Myocyte (in vitro differentiated cells): ENCODE data around the gene C6. TPM values are rescaled to one million over a fixed set of nuclear protein-coding genes. Genes with fewer than 3 reads are reported as not detected.
"Not testable (repeated sequence)": the region's sequence is repeated elsewhere in the genome, so short reads cannot be mapped to it uniquely, and the experiment has no call there.

Experiments
- DNase-seq: peaks from one replicate; pipeline ENCODE4 v3.0.0-alpha.2; 2012; ENCODE audit warnings: low read depth
- total RNA-seq: library from RNA; depleted of rRNA; stranded (reverse); fragments of >200 nt; gene quantifications from 2 replicates; pipeline ENCODE4 v1.2.3, GENCODE V29; 2014

Gene C6
- total RNA-seq, 1 donor from 2014 or later = not detected

DNA sequence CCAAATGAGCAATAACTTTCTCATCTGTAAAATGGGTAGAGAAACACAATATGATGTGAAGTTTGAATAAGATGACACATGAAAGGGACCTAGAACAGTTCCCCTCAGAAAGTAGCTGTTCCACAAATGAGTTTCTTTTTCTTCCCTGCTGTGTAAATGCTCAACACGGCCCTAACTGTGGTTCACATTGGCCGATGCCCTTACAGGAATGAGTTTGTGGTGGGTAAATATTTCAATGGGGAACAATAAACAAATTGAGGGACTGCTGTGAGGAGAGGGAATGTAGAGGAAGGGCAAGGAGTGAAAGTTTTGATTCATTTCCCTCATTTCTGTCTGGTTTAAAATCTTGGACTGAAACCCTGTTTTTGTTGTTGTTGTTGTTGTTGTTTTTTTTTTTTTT, 12.8 kb downstream of the C6 start:
- DNase-seq = no peak

DNA sequence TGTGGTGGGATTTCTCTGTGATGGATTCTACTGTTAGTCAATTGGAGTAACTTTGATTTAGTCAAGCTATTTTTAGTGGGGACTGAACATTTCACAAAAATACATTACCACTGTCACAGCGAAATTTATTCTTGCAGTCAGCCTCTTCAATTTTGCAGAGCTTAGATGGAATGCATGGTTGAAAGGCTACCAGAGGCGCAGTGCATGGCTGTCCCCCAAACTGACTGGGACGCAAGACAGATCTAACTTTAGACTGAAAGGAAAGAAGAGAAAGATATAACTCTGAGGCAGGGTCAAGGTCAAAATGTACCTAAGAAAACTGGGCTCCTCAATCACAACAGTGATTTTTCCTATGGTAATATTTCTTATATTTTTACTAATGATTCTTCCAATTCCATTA, 13.7 kb downstream of the C6 start:
- no peak for DNase-seq

DNA sequence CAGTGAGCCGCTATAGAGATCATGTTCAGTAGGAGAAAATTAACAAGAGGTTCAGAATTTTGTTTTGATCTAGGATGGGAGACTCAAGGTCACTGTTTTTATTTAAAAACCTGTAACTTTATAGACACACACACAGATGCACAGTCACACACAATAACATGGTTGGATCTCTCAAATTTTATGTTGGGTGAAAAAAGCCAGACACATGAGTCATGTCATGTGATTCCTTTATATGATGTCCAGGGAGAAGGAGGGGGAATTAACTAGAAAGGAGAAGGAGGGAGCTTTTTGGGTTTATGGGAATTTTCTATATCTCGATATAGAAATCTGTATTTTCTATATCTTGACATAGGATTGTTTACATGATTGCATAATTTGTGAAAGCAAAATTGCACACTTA, 17.1 kb downstream of the C6 start:
- DNase-seq = no peak

DNA sequence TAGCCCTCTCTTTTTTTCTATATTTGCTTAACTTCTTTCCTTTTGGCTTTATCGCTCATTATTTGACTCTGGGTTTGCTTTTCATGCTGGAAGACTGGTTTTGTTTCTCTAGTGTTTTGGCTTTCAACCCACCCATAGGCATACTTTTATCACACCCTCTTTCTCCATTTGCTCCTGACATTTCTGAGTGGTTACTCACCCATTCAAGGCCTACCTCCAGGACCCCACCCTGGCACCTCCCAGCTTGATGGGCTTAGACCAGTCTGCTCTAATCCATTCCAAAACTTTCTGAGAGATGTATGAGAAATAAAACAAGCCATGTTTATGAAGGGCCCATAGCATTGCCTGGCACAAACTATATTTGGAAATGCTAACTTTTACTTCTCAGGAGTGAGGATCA, 18.1 kb downstream of the C6 start:
- DNase-seq = no peak

DNA sequence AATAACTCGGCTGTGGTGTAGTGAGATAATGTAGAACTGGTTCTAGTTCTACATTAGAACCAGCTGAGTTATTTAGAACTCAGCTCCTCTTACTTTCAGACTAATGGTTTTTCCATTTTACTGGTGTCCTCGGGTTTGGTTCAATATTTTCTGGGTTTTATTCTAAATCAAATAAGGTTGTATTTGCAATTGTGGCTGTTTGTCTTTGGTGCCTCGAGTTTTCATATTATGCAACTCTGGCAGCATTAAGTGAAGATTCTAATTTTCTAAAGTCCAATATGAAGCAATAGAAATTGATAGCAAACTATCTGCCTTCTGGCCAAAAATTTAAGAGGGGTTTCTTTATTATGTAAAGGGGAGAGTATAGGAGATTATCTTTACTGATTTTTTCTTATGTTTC, 19.0 kb downstream of the C6 start:
- no peak for DNase-seq

DNA sequence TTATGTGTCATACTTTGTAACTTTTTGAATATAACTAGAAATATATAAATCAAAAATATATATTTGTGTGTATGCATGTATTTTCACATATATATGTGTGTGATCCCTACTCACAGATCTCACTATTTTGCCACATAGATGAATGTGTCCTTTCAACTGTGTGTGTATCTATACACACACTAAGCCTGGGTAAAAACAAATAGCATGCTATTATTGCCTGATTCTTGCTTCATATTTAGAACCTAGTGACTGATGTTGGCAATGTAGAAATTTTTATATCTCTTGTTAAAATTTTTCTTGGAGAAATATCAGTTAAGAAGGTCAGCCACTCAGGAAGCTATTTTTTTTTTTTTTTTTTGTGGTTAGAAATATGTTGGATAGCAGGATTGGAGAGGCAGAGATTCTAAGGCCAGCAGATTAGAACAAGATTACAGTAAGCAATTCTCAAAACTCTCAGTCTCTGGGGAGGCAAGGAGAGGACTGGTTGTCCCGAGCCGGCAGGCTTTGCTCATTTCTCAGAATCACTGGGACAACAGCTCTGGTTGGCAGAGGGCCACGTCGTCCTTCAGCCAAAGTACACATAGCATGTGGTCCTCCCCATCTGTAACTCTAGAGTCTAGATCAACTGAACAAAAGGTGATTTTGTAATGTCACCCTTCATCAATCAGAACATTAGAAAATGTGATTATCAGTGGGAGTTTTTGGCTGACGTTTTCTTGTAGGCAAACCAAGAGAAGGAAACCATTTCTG, 19.7 kb downstream of the C6 start:
- DNase-seq = peak; percentile 30

DNA sequence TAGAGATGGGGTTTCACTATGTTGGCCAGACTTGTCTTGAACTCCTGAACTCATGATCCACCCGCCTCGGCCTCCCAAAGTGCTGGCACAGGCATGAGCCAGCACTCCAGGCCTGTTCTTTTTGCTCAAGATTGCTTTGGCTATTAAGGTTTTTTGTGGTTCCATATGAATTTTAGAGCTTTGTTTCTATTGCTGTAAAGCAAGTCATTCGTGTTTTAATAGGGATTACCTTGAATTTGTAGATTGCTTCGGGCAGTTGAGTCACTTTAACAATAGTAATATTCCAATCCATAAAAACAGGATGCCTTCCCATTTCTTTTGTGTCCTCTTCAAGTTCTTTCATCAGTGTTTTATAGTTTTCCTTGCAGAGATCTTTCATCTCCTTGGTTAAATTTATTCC, 22.1 kb downstream of the C6 start:
- no peak for DNase-seq

DNA sequence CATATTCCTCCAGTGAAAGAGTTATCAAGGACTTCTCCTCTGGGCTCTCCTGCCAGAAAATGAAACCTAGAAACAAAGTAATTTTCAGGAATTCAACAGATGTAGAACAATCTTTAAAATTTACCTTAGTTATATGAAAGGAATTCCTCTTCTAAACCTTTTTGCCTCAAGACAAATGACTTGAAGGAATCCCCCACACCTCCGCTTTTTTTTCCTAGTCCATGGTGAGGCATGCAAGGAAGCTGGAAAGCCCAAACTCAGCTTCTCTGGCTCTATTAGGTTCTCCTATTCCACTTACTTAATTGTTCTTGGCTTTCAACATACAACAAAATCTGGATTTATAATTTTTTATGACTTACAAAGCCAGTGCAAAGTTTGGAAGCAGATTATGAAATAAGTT, 27.2 kb downstream of the C6 start:
- no peak for DNase-seq

DNA sequence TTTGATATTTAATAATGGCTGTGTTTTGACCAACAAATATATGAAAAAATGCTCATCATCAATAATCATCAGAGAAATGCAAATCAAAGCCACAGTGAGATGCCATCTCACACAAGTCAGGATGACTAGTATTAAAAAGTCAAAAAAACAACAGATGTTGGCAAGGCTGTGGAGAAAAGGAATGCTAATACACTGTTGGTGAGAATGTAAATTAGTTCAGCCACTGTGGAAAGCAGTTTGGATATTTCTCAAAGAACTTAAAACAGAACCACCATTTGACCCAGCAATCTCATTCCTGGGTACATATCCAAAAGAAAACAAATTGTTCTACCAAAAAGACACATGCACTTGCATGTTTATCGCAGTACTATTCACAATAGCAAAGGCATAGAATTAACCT, 30.0 kb downstream of the C6 start:
- DNase-seq = not testable (repeated sequence)

DNA sequence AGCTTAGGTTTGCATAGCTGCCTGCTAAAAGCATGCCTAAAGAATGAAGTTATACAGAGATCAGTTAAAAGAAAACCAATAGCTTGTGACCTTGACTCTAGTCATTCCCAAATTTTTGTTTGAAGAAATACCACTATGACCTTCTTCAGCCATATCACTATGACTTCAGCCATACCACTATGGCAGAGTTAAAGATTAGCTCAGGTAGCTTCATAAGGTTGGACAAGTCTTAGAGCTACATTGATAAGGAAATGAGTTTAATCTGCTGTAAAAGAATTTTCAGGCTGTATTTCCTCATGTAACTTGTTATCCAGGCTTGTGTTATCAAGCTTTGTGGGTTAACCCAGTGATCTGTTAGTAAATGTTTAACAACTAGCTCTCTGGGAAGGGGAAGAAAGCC, 30.7 kb downstream of the C6 start:
- no peak for DNase-seq

DNA sequence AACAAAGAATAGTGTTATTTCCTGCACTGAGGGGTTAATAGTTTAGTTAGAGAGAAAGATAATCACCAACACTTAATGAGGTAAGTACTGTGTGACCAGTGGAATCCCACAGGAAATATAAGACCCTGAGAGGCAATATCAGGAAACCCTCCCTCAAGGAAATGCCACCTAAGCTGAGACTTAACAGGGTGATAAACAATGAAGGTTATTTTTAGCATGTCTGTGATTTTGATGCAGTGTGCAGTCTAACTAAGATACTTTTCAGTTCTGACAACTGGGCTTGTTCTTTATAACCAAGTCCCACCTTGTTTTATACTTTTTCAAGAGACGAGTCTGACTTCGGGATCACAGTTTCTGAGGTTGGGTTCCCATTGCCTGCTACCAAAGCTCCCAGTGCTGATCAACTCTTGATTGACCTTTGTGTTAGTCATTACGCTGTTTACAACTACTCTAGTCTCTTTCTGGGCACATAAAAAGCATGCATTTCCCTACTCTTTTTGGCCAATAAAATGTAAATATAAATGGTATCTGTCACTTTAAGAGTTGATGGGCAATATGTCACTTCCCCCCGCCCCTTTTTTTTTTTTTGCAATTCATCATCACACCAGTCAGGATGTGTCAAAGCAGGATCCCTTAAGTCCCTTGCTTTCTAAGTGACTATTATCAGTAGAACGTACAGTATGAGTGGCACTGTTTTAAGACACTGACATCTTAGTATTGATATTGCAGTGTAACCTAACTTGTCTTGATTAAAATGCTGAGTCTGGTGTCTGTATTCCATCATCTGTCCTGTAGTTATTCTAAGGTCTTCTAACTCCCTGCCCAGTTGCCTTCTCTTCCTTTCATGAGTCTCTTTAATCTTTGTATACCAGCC, 31.4 kb downstream of the C6 start:
- DNase-seq = no peak

DNA sequence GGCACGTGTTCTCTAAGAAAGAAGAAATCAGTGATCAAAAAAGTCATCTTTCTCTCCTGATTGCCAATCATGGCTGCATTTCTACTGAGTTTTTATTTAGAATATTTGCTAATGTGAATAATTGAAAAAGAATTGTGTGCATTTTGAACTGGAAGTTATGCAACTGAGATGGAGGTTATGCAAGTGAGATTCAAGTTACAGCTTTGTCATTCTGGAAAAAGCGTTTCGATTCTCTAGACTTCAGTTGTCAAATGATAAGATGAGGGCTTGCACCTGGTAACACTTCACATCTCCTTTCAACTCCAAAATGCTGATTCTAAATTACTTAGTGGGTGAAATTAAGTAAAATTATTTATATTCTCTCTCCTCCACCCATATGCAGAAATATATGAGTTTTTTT, 36.4 kb downstream of the C6 start:
- no peak for DNase-seq

DNA sequence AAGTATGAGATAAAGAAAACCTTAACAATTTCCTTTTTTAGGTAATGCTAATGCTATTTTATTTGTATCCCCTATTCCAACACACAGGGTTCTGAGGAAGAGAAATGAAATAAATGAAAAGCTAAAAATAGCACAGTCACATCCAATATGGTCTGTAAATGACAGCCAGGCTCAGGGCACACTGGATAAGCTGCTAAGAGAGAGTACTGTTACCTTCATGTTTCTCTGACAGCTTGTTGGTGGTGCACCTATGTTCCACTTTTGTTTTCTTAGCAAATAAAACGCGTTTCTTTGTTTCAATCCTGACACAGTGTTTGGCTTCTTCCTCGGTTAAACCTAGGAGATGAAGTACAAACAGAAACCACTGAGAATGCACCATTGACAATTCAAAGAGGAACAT, 41.3 kb downstream of the C6 start:
- no peak for DNase-seq

DNA sequence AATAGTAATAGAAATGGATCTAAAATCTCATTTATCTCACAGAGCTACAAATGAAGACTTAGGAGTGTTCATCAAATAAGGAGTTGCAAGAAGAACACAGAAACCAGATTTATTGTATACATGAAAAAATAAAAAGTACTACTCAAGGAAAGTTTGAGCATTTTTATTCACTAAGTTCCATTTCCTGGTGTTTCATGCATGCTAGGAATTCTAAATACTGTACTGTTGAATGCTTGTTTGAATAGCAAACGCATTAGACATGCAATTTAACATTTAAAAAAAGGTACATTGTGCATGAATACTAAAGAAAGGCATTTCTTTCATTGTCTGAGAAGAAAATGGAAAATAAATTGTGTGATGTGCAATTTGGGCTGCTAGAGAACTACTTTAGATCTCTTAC, 52.1 kb downstream of the C6 start:
- DNase-seq = no peak

DNA sequence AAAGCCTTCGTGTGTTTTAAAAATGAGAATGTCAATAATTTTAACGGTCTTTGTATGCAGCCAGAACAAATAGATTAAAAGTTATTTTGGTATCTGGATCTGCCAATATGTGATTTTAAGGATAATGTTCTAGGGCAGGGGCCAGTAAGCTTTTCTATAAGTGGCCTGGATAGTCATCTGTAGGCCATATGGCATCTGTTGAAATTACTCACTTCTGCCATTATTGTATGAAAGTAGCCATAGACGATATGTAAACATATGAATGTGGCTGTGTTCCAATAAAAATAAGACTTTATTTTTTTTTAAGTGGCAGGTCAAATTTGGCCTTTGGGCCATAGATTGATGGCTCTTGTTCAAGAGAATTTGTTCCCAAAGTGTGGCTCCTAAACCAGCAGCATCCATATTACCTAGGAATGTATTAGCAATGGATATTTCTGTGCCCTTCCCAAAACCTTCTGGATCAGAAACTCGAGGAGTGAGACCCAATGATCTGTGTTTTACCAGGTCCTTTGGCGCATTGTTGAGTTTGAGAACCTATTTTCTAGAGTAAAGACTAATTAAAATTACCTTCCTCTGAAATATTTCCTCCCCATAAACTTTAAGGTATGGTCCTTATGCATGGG, 55.9 kb downstream of the C6 start:
- no peak for DNase-seq

DNA sequence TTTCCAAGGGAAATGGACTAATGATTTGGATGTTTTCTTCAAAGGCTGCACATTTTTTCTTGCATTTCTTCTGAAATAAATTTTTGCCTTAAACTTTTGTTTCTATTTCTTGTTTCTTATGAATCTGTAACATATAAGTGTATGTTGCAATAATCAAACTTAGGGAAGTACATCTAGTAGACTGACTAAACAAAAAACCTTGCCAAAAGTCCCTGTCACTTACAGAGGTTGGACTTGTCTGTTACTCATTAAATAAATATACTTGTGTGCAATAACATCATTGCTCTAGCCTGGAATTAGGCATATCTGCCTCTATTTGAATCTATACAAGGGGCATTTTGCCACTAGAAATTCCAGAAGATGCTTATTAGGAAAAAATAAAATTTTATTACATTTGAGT, 56.6 kb downstream of the C6 start:
- no peak for DNase-seq

DNA sequence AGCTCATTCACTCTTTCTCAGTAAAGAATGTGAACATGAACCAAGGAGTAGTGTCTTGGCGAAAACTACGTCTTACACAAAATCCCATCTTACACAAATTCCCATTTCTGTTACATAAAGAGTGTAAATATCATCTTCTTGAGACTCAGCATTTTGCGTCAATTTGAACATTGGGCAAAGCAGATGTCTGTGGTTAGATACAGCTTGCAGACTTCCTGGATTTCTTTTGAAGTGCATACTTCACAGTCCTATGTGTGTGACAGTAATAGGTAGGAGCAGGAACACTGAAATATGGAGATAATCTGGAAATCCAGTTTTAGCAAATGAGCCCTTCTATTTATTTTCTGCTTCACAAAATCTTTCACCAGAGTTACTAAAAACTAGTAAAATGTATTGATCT, 58.8 kb downstream of the C6 start:
- no peak for DNase-seq

DNA sequence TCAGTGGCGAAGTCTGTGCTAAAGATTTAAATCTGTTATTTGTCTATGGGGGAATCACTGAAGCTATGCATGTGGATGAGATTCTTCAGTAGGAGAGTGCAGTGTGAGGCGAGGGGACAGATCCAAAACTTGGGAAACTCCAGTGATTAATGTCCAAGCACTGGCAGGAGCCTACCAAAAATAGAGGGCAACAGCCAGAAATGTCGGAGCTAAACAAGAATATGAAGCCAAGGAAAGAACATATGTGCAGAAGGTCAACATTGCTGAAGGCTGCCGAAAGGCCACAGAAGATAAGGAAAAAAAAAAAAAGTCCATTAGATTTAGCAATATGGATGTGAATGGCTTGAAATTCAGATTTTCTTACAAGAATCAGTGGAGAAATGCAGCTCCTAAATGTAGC, 61.8 kb downstream of the C6 start:
- no peak for DNase-seq

DNA sequence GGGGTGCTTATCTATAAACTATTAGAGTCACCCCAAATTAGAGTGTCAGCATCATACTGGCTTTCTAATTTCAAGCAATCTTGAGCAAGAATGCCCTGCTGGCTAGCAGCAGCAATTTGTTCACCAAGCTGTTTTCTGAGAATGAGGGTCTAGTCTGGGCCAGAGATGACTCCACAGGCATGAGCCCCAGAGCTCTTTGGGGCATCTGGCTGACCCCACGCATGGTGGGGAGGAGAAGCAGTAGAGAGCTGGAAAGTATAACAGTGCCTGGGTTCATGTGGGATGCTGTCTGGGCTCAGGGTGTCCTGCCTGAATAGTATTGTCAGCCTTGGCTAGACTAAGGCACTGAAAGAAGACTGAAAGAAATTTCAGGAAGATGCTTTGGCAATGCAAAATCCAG, 64.9 kb downstream of the C6 start:
- no peak for DNase-seq

DNA sequence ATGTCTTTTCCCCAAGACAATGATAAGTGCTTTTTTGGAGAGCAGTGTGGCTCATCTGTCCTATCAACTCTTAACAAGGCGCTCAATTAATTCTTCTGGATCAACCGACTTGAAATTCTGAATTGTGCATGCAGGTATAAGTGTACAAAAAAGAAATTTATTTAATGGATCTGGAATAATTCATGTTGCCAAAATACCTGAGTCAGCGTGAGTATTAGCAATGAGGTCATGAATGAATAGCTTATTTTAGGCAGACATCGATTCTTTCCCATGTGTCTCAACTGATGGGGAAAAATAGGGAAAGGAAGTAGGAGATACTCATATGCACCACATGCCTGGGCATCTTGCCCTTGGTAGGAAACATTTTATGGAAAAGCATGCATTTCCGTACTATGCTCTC, 68.0 kb downstream of the C6 start:
- DNase-seq = no peak

DNA sequence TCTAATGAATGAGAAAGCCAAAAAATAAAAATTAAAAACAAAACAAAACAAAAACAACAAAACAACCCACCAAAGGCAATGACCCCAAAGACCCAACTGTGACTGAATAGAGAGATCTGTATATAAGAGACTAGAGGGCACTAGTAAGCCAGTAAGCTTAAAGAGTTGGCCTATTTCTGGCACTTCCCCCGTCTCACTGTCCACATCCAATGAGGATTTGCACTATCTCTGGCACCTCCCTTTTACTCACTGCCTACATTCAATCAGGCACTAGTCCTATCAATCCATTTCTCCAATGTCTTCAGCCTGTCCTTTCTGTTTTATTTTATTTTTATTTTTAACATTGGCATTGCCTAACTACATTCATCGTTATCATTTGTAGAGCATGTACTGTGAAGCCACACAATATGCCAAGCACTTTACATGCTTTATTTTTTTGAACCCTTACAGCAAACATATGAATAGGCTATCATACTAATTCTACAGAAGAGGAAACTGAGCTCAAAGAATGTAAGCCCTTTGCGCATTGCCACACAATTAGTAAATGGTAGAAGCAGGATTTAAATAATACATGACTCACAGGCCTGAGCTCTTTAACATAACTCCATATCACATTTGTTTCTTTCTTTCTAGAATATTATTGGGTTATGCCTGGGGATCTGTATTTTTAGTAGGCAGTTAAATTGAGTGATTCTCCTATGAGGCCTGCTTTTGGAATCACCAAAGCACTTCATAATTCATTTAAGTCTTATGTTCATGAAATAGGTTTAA, 70.0 kb downstream of the C6 start:
- no peak for DNase-seq
